AG08395 (cell line): ENCODE measurements around the gene PUM2.

Source experiments
- DNase-seq: peaks from one replicate; pipeline ENCODE4 v3.0.0; 2012; ENCODE audit warnings: mixed read lengths, low spot score

Gene PUM2

DNA sequence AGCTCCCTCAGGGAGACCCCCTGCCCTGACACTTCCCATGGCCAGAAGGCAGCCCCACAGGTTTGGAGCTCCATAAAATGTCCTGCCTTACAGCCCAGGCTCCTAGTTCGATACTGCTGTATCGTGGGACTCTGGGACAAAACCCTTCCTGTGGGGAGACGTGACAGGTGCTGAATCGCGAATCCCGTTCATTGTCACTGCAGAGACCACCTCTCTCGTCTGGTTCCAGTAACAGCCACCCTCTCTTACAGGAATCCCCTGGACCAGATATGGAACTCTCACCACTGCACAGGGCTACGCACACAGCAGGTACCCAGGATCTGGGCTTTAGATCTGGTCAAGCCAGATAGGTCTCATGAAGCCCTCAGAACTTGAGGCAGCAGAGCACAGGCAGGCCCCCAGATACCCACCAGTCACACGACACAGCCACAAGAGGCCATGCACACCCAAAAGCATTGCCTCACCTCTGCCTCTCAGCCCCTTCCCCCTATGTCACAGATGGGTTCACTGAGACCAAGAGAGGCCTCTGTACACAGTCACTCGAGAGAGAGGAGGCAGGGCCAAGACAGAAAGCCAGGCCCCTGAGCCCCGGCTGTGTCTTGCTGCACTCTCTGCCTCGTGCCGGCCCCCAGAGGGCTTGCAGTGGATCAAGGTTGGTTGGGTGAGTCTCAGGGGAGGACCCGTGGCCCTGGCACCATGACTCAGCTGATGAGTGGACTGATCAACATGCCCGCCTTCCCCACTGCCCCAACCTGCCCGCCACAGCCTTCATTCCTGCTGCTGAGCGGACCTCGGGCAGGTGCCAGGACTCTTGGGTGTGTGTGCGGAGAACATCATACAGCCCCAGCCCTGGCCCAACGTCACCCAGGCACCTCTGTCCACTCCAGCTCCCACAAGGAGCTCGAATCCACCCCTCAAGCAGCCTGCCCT is 133.3 kb downstream of the PUM2 start:
- DNase-seq = no peak

DNA sequence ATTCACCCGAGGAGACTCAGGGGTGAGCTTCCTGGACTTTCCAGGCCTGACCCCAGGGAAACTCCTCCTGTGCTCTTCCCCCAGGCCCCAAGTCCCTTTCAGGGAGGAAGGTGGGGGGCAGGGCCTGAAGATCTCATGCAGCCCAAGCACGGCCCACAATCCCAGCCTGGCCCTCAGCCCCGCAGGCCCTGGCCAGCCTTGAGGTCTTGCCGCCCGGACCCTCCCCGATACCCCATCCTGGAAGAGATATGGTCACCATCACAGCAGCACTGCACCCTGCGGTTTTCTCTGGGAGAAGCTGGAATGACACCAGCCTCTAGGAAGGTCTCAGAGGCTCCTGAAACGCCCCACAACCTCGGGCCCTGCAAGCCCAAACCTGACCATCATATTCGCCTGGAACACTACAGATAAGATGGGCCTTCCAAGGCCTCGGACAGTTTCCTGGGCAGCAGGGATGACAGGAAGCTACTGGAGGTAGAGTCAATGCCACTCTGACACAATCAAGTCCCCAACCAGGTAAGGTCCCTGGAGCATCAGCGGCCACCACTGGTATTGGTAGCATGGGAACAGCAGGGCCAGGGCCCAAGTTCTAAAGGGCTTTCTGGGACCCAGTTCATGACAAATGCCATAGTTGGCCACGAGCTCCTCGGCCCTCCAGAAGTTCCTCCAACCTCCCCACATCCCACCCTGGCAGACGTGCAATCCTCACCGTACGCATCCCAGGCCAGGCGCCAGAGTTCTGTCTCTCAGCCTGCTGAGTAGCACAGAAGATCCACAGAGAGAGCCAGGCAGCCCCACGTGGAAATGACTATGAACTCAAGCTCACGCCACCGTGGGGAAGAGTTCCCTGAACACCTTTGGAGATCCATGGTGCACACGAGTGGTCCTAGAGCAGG is 134.3 kb downstream of the PUM2 start:
- no peak for DNase-seq

DNA sequence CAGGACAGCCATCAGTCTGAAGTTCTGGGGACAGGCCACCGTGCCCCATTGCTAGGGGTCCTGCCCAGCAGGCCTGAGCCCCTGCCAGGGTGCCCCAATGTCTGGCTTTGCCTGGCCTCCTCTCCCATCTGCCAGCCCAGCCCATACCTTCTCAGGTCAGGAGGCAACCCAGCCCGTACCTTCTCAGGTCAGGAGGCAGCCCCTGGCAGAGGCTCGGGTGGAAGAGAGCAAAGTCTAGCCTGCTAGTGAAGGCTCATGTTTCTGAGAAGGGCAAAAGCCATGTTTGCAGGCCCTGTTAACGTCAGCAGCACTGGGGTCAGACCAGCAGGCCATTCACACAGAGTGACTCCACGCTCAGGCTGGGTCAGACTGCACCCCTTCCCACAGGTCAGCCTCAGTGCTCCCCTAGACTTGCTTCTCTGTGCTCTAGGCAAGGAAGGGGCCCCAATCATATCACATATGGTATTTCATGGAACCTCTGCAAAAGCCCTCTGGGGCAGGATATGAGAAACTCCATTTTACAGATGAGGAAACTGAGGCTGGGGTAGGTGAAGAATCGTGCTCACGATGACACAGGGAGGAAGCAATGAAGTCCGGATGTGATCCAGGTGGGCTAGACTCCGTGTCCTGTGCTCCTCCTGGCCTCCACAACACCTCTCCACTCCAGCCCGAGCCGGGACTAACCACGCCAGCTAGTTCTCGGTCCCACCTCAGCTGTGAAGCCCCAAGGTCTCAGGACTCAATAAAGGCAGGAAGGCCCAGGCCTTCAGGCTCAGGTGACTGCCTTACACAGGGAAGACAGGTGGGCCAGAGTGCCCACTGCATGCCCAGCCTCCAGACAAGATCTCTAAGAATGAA is 135.2 kb downstream of the PUM2 start:
- no peak for DNase-seq

DNA sequence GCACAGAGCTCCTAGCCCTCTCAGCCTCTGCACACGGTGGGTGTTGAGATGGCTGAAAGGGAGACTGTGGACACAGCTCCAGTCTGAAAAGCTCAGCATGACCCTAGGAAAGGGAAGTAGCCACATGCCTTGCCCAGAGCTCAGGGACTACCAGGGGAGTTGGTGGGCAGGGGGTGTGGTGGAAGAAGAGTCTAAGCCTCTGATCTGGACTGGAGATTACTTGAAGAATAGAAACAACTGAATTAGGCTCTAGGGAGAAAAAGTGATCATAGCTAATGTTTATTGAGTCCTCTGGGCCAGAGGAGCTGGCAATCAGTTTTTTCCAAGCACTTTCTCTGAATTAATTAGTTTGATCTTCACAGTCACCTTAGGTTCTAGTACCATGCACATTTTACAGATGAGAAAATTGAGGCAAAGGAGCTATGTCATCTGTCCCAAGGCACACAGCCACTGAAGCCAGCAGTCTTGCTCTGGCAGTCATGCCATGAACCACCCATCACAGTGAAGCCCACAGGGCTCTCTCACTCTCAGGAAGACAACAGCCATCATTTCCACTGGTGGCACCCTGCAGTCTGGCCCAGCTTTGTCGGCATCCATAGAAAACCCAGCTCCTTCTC is 136.0 kb downstream of the PUM2 start:
- no peak for DNase-seq

DNA sequence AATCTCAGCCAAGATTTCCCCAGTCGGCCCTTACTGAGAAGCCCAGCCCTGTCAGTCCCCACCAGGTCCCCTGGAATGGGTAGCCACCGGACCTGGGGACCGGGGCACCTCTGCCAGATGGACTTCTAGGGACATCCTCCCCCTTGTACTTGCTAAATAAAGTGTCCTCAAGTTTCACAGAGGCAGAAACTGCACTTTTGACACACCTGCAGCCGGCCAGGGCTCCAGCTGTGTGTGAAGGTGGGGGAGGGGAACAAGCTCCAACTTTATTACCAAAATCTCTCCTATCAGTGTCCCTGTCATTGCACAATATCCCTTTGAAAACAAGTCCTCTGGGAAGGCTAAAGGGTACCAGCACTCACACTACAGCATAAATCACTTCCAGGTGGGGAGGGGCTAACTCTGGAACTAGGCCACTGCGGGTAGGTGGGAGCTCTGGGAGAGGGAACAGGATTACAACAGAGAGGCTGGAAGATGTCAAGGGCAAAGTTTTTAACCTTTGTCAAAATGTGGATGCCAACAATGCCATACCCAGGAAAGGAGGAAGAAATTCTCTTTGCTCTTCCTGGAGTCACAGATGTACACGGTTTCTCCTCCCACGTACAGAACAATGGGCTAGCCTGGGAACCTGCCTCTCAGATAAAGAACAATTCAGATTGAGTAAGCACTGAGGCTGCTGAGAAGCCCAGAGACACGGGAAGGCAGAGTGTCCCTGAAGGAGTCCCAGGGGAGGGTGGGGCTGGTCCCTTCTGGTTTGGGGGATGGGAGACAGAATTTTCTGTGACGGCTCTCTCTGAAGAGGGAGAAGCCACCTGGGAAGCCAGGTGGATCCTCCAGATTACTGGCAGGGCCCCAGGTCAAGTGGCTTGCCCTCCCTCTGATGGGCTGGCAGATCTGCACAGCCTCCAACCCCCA is 136.7 kb downstream of the PUM2 start:
- DNase-seq = no peak

DNA sequence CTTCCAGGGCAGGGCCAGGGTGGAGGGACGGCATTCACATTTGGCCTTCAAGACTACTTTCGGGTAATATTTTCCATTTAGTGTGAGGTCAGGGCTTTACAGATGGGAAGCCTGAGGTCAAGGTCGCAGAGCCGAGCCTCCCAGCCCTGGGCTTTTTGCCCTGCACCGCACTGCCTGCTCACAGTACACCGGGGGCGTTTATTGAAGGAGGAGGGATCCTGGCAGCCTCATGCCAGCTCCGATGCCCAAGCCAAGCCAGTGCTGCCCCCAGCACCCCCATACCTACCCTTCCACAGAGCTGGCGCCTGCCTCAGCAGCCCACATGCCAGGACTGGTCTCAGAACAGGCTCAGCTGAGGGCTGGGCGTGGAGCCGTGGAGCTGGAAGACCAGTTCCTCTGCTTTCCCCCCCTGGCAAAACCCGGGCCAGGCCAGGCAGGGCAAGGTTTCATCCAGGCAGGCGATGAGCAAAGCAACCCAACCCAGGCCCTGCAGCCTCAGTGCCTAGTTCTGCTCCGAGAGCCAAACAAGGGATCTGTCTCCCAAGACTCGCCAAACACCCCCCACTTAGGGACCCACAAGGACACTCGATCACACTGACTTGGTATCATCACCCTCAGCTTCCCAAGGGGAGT is 137.7 kb downstream of the PUM2 start:
- DNase-seq = no peak

DNA sequence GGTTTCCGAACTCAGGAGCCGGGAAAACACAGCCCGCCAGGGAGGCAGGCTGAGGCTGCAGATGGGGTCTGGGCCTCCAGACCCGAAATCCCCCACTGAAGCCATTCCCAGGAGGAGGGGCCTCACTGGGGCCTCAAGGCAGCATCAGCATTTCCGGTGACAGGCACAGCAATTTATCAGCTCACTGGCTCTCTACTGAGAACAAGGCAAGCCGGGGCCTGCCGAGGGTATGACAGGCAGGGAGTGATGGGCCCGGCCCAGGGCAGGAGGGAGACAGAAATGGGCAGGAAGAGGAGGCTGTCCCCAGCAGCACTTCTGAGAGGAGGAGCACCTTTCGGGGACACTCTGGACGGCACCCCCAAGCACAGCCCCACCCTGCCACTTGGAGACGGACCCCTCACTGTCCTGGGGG is 138.2 kb downstream of the PUM2 start:
- no peak for DNase-seq

DNA sequence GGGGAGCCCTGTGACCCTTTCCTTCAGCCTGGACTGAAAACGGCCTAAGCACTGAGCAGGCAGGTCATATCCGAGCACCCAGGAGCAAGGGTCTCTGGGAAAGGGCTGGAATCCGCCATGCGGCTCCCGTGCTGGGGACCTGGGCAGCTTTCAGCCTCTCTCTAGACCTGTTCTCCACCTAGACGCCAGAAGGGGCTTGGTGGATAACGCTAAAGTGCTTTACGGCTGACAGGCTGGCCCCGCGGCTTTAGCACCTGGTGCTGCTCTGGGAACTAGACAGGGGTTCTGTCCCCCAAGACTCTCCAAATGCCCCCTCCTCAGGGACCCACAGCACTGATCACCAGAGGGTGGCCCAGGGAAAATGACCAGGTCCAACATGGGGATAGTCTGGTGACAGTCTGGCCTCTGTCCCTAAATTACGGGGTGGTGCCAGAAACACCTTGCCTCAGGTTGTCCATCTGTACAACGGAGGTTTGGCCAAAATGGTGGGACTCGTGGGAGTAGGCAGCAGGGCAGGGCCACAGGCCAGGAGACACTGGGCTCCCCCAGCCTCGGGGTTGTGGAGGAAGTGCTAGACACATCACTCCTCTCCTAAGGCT is 138.7 kb downstream of the PUM2 start:
- no peak for DNase-seq

DNA sequence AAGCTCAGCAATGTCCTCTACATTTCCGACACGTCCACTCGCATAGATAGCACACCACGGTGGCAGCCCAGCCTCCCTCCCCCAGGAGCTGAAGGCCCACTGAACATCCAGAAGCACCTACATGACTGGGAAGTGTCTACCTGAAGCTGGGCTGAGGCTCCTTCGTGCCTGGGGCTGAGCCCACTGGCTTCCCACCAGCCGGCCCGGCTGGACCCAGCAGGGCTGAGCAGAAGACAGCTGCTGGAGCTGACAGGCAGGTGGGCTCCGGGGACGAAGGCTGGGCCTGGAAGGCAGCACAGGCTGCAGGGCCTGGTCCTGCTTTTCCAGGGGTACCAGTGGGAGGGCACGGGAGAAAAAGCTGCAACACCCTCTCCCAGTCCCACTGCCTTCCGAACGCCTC is 139.2 kb downstream of the PUM2 start:
- DNase-seq = no peak

DNA sequence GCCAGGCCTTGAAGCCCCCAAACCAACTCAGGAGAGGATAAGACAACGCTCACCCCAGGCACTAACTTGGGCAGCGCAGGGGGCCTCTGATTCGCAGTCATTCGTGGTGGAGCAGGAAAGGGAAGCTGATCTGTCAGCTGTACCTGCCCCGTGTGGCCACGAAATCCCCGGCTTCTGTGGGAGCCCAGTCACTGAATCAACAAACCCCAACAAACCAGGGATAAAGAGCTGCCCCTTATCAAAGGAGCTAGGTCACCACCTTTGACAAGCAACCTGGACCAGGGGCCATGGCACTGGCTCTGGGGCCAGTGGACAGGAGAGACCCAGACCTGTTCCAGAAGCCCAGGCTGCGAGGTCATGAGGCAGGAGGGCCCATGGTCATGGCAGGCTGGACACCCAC is 140.2 kb downstream of the PUM2 start:
- no peak for DNase-seq

DNA sequence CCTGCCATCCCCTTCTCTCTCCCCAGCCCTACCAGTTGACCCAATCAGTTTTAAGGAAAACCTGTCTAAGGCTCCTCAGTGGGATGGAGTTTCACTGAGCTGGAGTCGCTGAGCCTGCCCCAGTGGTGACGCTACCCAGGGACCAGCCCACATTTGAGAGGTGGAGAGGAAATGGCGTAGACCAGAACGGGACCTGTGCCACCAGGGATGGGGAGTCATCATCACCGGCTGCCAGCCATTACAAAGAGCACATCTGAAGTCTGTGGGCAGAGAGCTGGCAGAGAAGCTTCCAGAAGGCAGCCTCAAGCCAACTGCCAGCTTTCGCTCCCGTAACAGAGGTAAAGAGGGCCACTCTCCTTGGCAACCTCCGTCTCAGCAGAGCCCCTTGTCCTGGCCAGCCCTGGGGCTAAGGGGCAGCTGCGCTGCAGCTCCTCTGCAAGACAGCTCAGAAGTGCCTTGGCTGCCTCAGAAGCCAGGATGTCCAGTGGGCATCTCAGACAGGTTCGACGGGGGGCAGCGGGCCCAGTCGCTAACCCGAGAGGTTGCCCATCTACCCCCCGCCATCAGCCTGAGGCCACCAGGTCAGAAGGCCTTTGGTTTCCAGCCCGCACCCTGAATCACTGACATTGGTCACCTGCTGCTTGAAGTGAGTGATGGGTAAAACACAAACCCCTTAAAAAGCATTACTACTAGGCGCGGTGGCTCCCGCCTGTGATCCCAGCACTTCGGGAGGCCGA is 141.1 kb downstream of the PUM2 start:
- DNase-seq = no peak

DNA sequence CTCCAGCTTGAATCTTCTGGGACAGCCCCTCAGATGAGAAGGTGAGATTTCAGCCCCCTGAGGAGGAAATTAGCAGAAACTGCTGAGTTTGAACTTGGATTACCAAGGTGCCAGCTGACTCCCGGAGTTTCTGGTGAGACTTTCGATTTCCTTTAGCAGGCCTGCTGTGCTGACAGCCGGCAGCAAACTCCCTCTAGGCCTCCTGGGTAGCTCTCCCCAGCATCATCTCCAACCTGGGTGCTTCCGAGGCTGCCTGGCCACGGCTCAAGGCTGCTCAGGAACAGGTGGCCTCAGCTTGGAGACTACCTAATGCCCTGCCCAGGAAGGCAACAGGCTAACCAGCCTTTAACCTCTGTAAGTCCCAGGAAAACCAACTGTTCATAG is 142.2 kb downstream of the PUM2 start:
- DNase-seq = peak; percentile 46

DNA sequence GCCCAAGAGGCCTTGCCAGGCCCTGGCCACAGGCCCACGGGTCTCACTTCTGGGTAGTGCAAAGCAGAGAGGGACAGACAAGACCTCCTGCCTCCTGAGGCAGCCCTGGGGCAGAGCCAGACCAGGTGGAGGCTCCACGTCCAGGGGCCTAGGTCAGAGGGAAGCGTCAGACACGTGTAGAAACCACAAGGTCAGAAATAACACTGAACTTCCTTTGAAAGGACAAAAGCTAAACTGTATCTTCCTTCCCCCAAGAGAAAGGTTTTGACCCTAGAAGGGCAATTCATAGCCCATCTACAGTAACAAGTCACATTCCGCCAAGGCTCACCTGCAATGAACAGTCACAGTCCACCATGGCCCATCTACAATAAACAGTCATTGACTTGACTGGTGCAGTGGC is 143.6 kb downstream of the PUM2 start:
- DNase-seq = no peak

DNA sequence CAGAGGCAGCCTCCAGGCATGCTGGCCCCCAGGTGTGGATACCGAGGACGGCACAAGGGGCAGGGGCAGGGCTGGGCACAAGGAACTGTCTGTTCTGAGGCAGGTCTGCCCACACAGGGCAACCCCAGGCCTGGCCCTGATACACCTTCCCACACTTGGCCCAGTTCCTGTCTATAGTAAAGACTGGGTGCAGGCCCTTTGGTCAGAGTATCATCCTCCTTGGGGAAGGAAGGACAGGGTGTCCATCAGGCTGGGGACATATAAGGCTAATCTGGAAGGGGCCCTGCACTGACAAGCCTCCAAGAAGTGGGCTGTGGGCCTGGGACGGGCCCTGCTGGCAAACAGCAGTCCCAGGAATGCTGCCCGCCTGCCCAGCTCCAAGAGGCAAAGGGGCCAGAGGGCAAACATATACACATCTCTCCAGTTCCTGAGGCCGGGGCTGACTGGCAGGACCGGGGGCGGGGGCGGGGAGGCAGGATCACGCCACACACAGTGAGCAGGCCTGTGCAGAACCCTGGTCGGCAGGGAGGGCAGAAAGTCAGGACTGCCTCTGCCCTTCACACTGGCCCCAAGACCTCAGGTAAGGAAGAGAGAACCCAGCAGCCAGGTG is 144.6 kb downstream of the PUM2 start:
- DNase-seq = no peak

DNA sequence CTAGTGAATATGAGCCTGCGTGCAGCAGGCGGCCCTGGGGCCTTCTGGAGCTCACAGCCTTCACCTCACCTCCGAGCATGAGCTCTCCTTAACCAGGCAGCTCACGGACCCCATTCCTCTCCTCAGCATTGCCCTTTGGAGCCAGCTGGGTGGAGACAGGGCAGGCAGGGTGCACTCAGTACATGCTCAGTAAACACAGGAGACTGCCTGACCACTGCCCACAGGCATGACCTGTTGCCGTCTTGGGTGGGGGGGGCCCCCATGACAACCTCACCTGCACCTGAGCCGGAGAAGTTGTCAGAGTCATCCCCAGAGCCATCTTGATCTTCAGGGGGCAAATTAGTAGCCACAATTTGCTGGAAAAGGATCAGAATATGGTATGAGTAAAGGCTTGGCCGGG is 145.6 kb downstream of the PUM2 start:
- no peak for DNase-seq

DNA sequence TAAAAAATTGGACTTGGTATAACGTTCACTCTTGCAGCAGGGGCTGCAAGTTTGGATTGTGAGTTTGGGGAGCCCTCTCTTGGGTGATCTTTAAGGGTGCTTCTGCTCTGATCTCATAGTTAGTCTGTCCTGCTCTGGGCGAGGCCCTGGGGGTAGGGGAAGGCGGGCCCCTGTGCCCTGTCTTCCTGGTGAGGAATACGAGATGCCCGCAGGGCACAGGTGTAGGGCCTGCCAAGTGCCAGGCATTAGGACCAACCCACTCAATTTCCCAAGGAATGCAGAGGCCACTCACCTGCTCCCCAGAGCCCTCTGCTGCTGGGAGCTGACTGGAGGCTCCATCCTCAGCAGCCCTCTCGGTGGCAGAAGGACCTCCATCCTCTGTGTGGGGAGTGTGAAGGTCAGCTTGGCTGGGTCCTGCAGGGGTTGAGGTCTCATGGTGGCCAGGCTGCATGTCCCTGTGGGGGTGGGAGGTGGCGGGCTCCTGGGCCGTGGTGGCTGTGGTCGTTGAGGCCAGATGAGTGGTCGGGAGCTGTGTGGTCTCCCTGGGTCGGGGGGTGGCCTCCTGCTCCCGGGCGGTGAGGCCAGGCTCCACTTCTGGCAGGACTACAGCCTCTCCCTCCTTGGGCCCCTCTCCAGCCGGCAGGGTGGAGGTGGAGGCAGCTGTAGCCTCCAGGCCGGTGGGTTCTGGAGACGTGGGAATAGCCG is 147.0 kb downstream of the PUM2 start:
- DNase-seq = no peak

DNA sequence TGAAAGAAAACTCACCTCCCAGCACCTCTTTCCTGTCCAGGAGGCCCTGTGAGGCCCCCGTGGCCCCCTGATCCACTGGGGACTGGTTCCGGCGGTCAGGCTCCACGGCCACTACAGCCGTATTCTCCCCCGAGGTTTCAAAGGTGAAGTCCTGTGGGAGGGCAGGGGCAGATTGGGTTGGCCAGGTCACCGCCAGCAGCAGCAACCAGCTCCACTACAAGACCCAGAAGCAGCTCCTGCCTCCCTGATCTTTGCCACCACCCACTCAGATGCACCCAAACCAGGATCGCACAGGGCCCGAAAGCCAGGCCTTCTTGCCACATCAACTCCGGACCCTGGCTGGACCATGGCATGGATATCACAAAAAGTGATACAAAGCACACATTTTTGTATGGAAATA is 147.6 kb downstream of the PUM2 start:
- no peak for DNase-seq

DNA sequence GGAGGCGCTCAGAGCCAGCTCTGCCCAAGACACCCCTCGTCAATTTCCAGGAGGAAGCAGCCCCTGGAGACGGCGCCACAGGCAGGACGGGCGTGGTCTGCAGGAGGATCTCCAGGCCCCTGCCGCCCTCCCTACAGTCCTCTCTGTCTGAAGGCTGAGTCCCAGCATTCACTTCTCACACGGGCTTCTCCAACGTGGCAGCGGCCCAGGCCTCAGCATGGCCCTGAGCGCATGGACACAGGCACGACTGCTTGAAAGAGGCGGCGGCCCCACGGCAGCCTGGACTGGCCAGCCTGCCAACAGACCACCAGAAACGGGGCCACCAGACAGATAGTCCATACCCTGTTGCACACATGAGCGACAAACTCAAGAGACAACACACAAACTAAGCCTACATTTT is 149.0 kb downstream of the PUM2 start:
- no peak for DNase-seq
